ENCODE measurements around the gene HLX.

HLX gene

DNA sequence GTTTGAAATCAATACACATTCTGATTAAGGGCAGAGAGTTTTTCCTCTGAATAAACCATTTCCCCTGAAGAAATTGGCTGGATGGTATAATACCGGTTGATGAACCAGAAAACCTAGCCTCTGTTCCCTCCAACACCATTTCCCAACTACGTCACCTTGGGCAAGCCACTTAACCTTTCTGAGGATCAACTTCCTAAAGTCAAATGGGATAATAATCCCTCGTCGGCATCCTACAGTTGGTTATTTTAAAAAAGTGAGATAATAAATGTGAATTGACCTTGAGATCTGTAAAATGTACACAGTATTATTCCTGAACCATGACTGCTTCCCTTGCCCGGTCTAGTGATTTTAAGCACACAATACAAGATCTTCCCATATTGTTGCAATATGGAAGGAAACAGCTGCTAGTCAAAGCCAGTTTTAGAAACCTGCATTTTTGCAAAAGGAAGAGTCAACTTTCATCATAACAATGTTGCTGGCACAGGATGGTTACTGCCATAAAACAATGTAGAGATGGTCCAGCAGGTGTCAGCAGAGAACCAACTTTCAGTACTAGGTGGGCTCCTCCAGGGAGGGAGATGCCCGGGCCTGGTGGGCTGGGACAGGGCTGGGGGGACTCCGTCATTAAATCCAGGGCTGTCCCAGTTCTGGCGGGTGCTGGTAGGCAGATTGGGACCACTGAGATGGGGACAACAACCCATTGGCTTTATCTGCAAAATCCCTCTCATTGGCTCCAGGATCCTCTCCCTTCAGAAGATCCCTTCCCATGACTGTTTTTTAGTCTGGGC lies 5.2 kb upstream of the HLX start:
- Histone ChIP-seq H3K9me3 (no peaks in the 10 kb centered on the region), H3K36me3 (no peaks in the 10 kb centered on the region), H3K27me3 (no peaks in the 10 kb centered on the region), H3K27ac (no peak overlapping the region), H3K4me1 (ENCODE audit: control insufficient read depth in 1 of 2, insufficient read depth in 1 of 2, low read depth in 1 of 2, low read length in 1 of 2) (peaks cover 53 to 56% of the 10 kb centered on the region in 2 experiments), H3K4me3 (ENCODE audit: low read depth in 1 of 2, low read length in 1 of 2) (no peak overlapping the region)
- TF ChIP-seq, protein P1, sequence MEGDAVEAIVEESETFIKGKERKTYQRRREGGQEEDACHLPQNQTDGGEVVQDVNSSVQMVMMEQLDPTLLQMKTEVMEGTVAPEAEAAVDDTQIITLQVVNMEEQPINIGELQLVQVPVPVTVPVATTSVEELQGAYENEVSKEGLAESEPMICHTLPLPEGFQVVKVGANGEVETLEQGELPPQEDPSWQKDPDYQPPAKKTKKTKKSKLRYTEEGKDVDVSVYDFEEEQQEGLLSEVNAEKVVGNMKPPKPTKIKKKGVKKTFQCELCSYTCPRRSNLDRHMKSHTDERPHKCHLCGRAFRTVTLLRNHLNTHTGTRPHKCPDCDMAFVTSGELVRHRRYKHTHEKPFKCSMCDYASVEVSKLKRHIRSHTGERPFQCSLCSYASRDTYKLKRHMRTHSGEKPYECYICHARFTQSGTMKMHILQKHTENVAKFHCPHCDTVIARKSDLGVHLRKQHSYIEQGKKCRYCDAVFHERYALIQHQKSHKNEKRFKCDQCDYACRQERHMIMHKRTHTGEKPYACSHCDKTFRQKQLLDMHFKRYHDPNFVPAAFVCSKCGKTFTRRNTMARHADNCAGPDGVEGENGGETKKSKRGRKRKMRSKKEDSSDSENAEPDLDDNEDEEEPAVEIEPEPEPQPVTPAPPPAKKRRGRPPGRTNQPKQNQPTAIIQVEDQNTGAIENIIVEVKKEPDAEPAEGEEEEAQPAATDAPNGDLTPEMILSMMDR (IDR thresholded peaks at IDR 0.05), result peak; percentile 58

DNA sequence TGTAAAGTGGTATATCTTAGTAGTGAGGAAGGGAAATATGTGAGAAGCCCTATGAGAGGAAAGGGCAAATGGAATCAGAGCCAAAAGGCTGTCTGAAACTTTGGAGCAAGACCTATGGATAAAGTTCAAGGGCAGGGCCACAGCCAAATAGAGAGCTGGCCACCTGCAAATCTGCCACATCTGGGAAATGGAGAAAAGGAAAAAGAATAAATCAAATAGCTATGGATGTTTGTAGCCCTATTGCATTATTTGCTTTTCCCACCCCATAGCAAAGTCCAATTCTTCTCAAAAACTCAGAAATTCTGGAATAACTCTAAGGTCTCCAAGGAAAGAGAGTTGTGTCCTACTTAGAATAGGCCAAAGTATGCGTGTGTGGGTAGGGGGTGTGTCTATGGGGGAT lies 4.0 kb upstream of the HLX start:
- Histone ChIP-seq H3K4me1 (ENCODE audit: control insufficient read depth in 1 of 2, insufficient read depth in 1 of 2, low read depth in 1 of 2, low read length in 1 of 2) (peaks cover 53 to 56% of the 10 kb centered on the region in 2 experiments), H3K27ac (no peak overlapping the region), H3K4me3 (ENCODE audit: low read depth in 1 of 2, low read length in 1 of 2) (no peak overlapping the region), H3K9me3 (no peaks in the 10 kb centered on the region), H3K36me3 (no peaks in the 10 kb centered on the region), H3K27me3 (no peaks in the 10 kb centered on the region)
- TF ChIP-seq, protein P1 (IDR thresholded peaks at IDR 0.05), result no peak

DNA sequence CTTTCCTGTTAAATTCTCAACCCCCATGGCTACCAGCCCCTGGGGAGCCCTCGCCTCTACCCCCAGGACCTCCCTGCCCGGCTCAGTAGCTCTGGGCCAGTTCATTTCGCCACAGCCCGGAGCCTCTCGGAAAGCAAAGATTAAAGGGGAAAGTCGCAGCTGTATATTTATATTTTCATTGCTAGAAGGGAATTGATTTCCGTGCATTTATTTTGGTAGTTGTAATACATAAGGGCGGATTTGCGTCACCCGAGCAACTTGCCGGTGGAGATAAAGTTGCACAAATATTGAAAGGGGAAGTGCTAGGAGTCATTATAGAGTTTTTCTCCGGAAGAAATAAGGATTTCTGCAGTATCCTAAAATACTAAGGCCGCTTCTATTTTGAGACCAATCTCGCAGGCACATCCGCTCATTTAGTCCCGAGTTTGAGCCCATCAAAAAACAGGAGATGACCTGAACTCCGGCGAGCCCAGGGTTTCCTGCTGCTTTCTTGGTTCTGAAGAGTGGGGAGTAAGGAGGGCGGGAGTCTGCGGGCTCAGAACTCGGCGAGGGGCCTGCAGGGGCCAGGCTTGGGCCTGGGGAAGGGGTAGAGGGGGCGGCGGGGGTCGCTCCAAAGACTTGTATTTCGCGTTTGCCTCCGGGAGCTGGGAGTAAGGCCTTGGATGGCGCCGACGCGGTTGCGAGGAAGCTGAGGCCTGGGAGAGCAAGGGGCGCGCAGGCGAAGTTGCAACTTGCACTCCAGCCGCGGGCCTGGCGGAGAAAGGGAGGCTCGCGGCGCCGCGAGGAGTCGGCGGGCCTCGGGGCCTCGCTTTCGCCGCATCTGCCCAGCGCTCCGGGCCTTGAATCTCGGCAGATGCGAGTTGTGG lies 2.5 kb upstream of the HLX start:
- Histone ChIP-seq H3K9me3 (no peaks in the 10 kb centered on the region), H3K27me3 (no peaks in the 10 kb centered on the region), H3K4me3 (ENCODE audit: low read depth in 1 of 2, low read length in 1 of 2) (peak overlapping the region; percentile 81 to 98), H3K36me3 (peaks cover 3% of the 10 kb centered on the region), H3K27ac (peak overlapping the region; percentile 90), H3K4me1 (ENCODE audit: control insufficient read depth in 1 of 2, insufficient read depth in 1 of 2, low read depth in 1 of 2, low read length in 1 of 2) (peaks cover 60 to 61% of the 10 kb centered on the region in 2 experiments)
- TF ChIP-seq, protein P1 (IDR thresholded peaks at IDR 0.05), result no peak

DNA sequence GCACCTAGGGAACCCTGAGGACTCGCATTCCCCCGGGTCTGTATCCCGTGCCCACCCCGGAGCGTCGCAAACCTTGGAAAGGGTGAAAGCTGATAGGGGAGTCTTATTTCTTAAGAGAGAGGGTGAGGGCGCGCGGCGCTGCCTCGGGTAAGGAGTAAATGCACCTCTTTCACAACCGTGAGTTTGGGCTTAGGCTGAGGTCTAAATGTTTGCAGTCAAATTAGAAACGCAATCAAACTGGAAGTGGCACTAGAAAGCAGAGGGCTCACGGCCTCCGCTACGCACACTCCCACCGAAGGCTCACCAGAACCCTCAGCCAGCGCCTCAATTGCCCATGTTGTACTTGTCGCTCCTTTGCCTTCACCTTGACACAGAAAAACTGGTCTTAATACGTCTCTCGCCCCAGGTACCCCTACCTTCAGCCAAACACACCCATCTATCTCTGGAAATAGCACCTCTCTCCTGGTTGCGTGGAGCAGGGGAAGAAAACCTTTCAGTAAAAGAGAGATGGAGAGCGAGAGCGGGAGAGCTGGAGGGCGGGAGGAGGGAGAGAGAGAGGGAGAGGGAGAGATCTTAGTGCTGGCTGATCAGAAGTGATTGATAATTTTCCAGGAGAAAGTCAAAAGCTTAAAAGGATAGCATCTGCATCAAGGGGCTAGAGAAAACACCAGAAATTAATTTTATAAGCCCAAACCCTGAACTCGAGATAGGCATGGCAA lies 1.7 kb upstream of the HLX start:
- peaks cover 68 to 69% of the 10 kb centered on the region in 2 experiments for H3K4me1 ChIP-seq (ENCODE audit: control insufficient read depth in 1 of 2, insufficient read depth in 1 of 2, low read depth in 1 of 2, low read length in 1 of 2)
- H3K9me3 ChIP-seq, result no peaks in the 10 kb centered on the region
- TF ChIP-seq, protein P1 (IDR thresholded peaks at IDR 0.05), result no peak
- peak overlapping the region; percentile 81 to 98 for H3K4me3 ChIP-seq (ENCODE audit: low read depth in 1 of 2, low read length in 1 of 2)
- no peaks in the 10 kb centered on the region for H3K27me3 ChIP-seq
- H3K27ac ChIP-seq, result peak overlapping the region; percentile 90
- H3K36me3 ChIP-seq, result peaks cover 11% of the 10 kb centered on the region
